ENCODE measurements around the gene CCN2. TPM values are rescaled to one million over a fixed set of nuclear protein-coding genes. Genes with fewer than 3 reads are reported as not detected.

The CCN2 gene, protein sequence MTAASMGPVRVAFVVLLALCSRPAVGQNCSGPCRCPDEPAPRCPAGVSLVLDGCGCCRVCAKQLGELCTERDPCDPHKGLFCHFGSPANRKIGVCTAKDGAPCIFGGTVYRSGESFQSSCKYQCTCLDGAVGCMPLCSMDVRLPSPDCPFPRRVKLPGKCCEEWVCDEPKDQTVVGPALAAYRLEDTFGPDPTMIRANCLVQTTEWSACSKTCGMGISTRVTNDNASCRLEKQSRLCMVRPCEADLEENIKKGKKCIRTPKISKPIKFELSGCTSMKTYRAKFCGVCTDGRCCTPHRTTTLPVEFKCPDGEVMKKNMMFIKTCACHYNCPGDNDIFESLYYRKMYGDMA
- 25.3 and 33.3 TPM in 2 replicates for total RNA-seq

DNA sequence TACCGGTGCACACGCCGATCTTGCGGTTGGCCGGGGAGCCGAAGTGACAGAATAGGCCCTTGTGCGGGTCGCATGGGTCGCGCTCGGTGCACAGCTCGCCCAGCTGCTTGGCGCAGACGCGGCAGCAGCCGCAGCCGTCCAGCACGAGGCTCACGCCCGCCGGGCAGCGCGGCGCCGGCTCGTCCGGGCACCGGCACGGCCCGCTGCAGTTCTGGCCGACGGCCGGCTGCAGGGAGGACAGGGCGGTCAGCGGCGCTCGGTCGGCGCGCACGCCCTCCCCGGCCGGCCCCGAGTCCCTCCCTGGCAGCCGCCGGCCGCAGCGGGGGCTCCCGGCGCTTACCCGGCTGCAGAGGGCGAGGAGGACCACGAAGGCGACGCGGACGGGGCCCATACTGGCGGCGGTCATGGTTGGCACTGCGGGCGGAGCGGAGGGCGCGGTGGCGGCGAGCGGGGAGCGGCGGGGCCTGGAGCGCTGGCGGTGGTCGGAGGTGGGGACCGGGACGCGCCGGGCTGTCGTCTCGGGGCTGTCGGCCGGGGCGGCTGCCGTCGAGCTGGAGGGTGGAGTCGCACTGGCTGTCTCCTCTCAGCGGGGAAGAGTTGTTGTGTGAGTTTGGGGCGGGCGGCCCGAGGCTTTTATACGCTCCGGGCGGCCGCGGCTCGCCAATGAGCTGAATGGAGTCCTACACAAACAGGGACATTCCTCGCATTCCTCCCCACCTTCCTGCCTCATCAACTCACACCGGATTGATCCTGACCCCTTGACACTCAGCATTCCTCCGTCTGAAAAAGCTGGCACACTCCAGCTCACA, at the start of gene CCN2:
TSS of gene CCN2 (minus strand) at position 606 of the 809 bp plus-strand sequence. CDS start at position 406, 200 bp downstream.

Other genes with a start within 250 kb of the CCN2 start
- gene OR2A4, start 250.0 kb downstream of the CCN2 start, total RNA-seq, result not detected in 2 replicates
- gene CTAGE9, start 240.4 kb downstream of the CCN2 start, total RNA-seq, result not detected in 2 replicates
- 4.7 and 8.7 TPM in 2 replicates for gene ENPP1, start 143.4 kb downstream of the CCN2 start, total RNA-seq